Endometrium (tissue), 2 donors: ENCODE measurements around the gene CCDC47.

Source experiments
- FAIRE-seq: peaks from 2 replicates; lab custom pipeline; 2012; peaks lifted over from hg19 to GRCh38; lab: Jason Lieb, UNC
- donor health status: control.
- donor health status: control.

Gene CCDC47

DNA sequence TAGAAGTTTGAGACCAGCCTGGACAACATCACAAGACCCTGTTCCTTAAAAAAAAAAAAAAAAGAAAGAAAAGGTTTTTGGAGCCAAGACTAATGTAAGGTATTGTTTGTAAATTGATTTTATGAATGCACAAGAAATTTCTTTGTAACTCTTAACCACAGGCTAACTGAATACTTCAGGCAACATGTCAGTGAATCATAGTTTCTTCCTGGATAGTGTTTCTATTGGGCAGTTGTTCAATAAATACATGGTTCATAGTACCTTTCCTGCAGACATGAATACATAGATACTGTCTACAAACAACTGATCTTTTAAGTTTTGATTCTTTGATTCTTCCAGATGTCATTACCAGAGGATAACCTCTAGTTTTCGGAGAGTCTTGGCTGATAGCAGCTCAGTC is 12.2 kb upstream of the CCDC47 start:
- no peak for FAIRE-seq

DNA sequence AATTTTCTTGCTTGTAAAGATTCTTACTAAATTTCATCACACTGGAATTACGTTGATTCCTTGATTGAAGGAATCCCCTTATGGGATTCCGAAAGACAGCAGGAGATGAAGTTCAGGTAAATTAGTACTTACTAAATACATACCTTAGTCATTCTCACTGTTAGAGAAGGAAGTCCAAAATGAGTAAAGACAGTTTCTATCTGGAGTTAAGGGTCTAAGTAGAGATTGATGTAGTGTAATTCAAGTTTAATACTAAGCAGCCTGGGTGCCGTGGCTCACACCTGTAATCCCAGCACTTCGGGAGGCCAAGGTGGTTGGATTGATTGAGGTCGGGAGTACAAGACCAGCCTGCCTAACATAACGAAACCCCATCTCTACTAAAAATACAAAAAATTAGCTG is 10.1 kb upstream of the CCDC47 start:
- no peak for FAIRE-seq

DNA sequence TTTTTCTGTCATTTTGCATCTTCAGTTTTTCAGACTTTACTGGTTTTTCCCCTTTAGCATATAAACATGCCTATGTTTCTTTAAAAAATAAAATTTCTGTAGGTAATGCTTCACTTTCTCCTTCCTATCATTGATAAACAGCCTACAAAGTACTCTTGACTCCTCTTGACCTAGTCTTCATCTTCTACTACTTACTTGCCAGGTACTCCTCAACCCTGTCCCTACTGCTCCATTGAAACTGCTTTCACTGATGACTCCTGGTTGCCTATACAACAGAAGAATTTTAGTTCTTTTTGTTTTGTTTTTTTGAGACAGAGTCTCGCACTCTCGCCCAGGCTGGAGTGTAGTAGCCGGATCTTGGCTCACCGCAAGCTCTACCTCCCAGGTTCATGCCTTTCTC is 7.5 kb upstream of the CCDC47 start:
- no peak for FAIRE-seq

DNA sequence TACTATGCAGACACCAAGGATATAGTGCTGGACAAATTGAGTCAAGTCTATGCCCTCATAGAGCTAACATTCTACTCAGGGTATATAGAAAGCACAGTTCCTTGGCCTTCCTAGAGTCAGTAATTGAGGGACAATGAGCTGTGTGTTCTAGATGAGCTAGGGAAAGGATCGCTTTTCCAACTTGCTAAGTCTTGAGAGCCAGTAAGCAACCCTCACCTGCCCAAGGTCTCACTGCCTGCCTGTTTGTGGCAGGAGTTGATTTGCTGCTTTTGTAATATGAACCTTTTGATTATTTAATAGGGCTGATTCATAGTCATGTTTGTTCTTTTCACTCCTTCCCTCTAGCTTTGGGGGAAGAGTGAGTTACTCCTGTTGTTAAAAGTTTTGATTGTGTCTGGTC is 7.1 kb upstream of the CCDC47 start:
- FAIRE-seq, result no peak

DNA sequence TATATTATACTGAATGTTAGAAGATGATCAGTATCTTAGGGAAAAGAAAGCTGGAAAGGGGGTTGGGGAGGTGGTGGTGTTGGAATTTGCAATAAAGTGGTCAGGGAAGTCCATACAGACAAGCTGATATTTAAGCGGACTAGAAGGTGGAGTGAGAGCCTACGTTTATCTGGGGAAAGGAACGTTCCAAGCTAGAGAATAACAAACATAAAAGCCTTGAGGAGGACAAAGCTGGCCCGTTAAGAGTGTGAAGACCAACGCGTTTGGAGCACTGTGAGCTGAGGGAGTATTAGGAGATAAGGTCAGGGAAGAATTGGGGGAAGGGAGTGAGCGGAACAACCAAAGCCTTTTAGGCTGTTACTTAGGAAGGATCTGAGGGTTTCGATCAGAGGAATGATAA is 2.0 kb upstream of the CCDC47 start:
- FAIRE-seq, result no peak

DNA sequence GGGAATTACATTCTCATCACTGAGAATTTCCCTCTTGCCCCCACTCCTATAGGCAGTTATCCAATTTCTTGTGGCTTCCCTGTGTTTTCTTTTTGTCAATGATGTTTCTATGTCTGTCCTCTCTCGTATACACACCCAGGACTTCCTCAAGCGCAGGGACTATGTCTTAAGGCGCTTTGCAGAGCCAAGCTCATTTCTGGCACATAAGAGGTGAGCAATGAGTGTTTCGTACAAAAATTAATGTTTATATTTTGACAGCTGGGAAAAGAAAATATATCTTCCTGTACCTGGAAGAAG is 1.5 kb upstream of the CCDC47 start:
- no peak for FAIRE-seq

DNA sequence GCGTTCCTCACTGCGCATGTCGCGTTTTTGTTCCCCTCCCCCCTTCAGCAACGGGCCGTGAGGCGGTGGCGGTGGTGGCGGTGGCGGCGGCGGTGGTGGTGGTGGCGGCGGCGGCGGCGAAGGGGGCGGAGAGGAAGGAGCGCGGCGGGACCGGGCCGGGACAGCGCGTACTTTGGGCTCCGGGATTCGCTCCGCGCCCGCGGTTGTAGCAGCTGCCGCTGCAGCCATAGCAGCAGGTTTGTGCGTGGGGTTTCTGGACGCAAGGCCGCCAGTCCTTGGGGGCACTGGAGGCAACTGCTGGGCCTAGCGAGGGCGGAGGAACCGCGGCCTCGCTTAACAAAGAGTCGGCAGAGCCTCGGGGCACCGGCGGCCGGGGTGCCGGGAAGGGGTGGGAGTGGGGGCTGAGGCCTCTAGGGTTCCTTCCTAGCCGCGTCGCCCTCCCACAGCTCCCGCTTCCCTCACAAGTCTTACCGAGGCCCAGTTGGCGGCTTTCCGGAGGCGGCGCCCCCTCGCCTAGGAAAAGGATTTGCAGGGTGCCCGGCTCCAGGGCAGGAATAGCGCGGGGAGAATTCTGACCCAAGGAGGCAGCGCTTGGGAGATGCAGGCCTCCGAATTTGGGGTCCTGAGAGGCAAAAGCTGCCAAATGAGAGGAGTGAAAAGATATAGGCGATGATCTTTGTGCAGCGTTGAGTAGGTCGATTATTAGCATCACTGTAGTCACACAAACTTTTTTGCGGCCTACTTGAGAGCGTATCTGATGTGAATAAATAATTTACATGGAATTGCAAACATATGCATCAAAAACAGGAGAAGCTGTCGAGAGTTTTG is 958 bp upstream of the CCDC47 start, which contains the start of gene DDX42:
TSS of gene DDX42 (plus strand) at position 30 of the 828 bp plus-strand sequence. CDS start 12,880 bp downstream, outside the sequence.
- FAIRE-seq, result no peak

DNA sequence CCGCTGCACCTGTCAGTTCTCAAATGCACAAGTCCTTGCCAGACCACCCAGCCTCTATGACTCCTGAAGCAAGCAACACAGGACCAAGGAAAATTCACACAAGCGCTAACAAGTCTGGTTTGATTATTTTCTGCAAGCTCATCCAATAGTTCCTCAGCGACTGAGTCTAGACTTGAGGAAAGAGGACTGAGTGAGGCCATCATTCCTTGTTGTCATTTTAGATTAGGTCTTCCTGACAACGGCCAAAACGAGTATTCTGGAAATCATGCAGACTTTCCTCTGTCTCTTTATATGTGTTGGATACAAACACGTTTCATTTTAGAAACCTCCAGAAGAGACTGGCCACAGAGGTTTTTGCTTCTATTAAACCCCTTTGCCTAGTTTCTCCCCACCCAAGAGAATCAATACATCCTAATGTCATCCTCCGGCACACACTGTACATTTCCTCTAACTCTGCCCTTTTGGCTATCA is 561 bp downstream of the CCDC47 start:
- FAIRE-seq, result no peak

DNA sequence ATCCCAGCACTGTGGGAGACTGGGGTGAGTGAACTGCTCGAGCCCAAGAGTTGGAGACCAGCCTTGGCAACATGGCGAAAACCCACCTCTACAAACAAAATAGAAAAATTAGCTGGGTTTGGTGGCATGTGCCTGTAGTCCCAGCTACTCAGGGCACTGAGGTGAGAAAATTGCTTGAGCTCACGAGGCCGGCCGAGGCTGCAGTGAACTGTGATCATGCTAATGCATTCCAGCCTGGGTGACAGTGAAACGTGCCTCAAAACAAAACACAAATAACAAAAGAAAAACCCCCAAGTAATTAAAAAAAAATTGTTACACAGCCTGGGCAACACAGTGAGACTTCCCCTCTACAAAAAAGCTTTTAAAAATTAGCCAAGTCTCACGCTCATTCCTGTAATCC is 5.0 kb downstream of the CCDC47 start:
- FAIRE-seq, result no peak

DNA sequence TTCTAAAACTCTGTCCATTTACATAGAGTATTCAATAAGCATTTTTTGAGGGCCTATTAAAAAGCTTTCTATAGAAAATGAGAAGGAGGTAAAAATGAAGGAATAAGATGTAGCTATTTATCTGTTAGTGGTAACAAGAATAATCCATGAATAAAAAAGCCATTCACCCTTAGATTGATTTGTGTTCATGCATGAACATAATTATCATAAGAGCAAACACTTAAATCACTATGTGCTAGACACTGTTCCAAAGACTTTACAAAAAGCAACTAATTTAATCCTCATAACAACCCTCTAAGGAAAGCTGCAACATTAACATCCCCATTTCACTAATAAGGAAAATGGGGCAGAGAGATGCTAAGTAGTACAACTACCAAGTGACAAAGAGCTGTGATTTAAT is 6.6 kb downstream of the CCDC47 start:
- no peak for FAIRE-seq

DNA sequence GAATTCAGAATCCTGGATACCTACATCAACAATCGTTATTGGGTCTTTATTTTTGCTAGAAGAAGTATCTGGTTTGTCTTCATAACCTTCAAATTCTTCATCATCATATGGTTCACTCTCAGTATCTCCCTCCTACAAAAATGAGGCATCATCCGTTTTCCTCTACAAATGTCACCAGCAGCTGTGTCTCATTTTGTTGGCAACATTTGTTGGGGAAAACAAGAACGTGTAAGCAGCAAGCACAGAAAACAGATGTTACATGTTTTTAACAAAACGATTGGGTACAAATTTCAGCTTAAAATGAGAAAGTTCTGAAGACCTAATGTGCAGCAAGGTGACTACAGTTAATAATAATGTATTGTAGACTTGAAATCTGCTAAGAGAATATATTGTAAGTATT is 8.7 kb downstream of the CCDC47 start:
- FAIRE-seq, result no peak

DNA sequence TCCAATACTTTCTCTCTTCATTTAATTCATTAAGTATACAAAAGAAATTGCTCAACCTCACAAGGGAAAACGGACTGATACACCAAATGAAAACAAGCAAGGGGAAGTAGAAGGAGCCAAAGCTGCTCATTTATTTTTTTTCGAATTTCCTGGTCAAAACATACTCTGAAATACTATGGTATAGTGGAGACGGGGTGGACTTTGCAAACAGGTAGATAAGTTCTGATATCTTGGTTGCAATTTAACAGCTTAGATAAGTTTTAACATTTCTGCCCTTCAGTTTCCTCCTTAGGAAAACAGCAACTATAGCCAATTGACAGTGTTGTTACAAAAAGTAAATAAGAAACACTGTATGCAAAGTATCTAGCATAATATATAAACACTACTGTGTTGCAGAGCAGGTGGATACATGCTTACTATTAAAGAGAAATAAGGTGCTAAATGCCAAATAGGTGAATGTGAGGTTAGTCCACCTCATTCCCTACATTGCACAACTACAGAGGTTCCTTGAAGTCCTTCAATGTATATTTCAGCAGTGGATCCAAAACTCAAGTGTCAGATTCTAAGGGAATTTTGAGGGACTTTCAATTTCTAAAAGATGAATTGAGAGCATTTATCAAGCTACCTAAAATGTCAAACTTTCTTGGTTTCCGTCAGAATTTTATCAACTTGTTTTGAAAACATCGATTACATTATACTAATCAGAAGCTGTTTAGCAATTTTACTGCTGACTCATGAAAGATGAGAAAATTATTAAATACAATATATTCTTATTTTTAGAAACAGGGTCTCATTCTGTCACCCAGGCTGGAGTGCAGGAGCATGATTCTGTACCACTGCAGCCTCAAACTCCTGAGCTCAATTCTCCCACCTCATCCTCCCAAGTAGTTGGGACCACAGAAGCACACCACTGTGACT is 11.0 kb downstream of the CCDC47 start:
- no peak for FAIRE-seq

DNA sequence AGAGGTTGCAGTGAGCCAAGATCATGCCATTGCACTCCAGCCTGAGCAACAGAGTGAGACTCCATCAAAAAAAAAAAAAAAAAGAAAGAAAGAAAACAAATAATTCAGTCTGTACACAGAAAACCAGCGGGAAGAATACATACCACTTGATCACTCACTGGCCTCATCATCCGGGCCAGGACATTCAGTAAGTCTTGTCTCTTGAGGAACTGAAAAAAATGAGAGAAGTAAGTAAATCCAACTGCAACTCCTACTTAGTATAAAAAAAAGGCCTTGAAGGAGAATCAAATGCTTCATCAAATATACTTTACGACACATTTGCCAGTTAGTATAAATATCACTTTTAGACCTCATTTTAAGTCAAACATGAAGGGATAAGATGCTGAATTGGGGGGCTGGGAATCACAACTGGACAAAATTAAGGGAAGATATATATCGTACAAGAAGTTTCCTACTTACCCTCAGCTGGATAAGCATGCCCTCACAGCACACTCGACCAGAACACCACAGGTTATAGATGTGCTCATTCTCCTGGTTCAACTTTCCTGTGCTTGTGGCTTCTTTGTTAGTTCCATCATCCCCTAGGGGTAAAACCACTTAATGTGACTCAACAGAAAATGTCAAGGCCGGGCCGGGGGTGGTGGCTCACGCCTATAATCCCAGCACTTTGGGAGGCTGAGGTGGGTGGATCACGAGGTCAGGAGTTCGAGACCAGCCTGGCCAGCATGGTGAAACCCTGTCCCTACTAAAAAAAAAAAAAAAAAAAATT is 12.4 kb downstream of the CCDC47 start:
- no peak for FAIRE-seq

DNA sequence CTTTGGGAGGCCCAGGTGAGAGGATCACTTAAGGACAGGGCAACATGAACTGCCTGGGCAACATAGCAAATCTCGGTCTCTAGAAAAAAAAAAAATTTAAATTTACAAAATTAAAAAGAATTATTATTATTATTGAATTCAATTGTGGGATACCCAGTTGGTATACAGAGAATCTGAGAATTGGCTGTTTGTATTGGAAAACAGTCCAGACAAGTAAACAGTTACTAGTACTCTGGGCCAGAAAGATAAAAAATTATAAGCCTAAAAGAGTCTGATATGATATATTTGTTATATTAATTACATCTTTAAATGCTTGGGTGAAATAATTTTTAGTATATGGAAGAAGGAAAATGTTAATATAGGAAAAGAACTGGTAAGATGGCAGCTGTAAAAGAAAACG is 15.0 kb downstream of the CCDC47 start:
- FAIRE-seq, result no peak

DNA sequence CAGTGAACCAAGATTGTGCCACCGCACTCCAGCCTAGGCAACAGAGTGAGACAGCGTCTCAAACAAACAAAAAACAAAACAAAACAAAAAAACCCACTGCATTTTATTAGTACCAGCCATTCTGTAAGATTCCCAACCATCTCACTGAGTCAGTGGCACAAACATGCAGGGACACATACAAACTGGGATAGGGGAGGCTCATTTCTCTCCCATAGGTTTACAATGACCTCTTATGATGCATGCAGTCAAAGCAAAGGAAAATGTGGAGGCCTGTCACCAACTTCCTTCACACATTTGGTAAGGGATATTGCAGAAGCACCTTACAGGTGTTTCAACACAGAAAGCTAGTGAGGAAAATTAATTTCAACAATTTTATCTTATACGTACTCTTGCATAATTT is 19.4 kb downstream of the CCDC47 start:
- no peak for FAIRE-seq

DNA sequence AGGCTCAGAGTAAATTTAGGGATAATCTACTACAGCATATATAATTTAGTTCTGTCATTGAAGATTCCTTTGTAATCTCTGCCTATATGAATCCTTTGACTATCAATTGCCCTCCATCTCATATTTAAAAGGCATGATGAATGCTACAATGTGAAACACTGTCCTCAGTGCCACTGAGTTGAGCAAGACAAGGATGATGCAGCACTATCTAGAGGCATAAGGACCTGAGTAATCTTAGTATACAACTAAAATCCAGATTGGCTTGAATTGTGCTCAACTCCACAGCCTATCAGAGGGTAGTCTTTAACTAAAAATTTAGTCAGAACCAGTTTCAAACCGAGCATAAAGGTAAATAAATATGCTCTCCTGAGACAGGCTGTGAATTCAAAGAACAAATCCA is 20.2 kb downstream of the CCDC47 start:
- FAIRE-seq, result no peak

DNA sequence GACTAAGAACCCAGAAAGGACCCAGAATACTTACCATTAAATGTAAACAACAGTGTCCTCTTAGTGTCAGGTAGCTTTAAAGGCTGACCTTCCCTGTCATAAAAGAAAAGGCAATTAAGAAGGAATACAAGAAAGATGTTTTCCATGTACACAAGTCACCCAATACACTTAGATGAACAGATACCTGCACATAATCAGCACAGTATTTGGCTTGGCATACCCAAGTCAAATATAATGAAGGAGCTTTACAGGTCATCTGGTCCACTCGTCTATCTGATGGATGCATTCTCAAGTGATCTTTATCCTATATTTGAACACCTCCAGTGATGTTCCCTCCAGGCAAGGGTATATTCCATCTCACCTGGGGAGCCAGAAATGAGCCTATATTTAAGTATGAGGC is 20.7 kb downstream of the CCDC47 start:
- FAIRE-seq, result no peak

DNA sequence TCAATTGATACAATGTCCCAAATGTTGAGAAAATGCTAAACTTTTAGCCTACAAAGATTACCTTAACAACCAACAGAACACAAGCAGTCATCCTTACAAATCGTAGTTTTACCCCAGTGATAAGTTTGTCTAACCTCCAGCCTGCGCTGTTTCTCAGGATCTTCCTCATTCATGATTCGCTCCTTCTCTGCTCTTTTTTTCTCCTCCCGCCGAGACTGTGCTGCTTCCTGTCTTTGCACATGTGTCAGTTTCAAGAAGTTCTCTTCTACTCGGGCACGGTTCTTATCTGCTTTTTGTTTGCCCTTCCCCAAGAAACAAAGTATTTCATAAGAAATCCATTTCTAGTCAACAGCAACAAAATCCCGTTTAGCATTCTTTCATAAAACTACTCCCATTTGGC is 21.6 kb downstream of the CCDC47 start:
- FAIRE-seq, result no peak

DNA sequence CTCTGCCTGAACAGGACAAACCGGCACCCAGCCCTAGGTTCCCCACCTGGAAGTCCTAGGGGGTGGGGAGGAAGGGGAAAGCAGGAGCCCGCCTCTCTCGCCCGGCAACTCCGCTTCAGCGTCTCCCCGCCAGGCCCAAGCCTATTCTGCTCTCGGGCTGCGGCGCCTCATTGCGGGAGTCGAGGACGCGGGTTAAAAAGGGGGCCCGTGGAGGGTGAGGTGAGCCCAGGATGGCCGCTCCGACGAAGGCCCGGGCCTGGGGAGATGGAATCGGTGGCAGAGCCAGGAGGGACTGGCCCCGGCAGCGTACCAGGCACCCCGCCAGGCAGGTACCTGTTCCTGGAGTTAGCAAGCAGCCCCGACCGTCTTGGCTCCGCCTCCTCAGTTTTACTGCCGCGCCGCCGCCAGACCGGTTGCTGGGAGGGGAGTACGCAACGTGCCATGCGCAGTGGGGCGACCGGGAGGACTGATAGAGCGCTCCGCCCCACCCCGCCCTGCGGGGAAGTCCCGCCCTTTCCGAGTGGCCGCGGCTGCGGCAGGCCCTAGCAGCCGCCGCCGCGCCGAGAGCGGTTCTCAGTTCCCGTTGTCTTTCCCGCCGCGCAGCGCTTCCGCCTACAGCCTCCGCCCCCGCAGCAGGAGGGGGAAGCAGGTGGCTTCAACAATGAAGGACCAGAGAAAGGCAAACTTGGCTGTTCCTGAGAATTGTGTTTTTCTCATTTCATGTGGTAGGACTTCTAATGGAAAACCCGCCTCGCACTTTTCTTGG is 31.8 kb downstream of the CCDC47 start, which contains the start of gene STRADA:
TSS of gene STRADA (minus strand) at position 392 of the 766 bp plus-strand sequence. CDS start 13,430 bp downstream, outside the sequence.
- no peak for FAIRE-seq

DNA sequence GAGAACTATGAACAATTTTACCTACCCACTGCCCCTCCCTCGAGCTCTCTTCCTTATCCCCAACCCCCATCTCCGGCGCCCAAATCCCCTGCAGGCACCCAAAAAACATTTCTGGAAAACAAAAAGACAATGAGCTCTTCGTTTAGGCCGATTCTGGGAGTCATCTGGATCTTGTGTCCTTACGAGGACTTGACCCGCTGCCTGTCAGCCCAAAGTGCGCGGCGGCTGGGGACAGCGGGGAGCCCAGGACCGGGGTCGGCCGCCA is 32.3 kb downstream of the CCDC47 start:
- no peak for FAIRE-seq

DNA sequence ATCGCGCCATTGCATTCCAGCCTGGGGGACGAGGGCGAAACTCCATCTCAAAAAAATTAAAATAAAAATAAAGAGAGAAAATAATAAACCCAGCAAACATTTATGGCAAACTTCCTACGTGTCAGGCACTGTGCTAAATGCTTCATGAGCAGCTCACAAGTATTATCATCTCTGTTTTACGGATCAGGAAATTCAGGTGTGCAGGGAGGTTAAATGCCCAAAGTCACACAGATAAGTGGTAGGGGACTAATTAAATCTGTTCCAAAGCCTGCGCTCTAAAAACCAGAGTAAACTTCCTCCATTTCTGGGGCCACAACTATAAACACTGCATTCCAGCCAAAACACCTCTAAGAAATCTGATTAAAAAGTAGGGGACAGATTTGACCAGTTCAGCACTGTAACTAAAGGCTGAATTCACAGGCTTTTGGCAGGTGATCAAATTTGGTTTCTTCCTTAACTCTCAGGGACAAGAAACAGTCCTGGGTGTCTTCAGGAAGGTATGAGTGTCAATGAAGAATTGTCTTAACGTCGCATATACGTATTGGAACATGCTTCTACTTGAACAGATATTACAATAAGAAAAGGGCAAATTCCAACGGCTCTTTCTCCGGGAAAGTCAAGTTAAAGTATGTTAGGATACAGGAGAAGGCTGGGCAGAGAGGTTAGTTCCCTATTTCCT is 32.8 kb downstream of the CCDC47 start:
- no peak for FAIRE-seq
